GM21528 (cell line): ENCODE data around the gene OR13F1.
"Not testable (repeated sequence)": the region's sequence is repeated elsewhere in the genome, so short reads cannot be mapped to it uniquely, and the experiment has no call there.

Experiments
- ATAC-seq: cut with Tn5 transposase; IDR thresholded peaks from one replicate; pipeline ENCODE4 v1.9.1; 2021; ENCODE audit warnings: mild to moderate bottlenecking, moderate library complexity; ENCODE audit not compliant: unreplicated experiment, low FRiP score

The OR13F1 gene

GRCh38 chr9:104503963-104504362 is at the start of gene OR13F1:
Gene OR13F1 (plus strand): TSS chr9:104504263. CDS start chr9:104504263, 0 bp downstream.
- ATAC-seq, result no peak

DNA sequence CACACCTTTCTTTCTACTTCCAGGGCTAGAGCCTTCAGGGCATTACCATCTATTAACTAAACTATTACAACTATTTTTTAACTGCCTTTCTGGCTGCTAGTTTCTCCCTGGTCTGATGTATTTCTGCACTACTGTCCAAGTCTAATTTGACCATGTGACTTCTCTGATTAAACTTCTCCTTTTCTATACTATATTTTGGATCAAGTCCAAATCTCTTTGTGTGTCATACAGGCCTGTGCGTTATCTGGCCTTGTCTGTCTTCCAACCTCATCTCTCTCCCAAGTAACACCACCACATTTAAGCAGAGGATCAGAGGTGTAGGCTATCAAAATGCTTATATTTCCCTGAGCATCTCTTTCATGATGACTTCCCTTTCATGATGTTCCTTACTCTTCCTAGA is 47.2 kb upstream of the OR13F1 start:
- ATAC-seq, result no peak

- no peak for ATAC-seq
Measured at GRCh38 chr9:104463864-104464263, 40.2 kb upstream of the OR13F1 start.

DNA sequence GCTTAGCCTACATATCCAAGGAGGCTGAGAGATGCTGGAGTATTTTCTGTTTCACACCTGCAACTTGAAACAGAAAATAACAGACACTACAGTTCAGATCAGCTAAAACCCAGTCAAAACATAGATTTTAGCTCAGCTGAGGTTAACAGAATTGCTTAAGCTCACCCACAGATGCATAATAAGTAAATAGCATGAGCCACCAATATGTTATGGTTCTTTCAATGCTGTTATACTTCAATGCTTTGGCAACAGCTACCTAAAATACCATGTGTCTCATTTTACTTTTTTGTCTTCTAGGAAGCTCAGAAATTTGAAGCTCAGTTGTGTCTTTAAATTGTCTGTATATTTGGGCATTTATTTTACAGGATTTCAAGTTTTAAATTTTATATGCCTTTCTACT is 35.8 kb upstream of the OR13F1 start:
- no peak for ATAC-seq

DNA sequence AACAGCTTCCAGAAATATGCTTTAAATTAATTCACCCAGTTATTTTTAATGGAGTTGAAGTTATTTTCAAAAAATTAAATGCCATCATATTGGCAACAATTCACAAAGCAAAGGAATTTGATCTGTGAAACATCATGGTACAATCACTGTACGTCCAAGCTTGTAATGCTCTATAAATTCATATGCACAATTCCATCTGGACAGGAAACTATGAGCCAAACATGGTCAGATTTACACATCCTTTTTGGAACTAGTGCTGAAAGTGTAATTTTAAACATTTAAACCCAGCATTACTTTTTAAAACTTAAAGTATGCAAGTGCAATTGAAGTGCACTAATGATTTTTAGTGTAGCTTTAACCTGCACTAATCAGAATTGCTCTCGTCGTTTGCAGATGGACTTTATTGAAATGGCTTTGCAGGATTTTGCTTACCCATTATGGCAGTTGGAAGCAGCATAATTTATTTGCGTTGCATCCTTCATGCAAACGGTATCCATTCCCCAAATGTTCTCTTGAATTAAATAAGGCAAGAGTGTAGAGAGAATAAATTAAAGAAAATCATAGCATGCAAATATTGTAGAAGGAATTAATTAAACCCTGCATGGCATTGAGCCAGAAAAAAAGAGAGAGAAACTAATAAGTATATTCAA is 21.0 kb upstream of the OR13F1 start:
- ATAC-seq, result no peak

GRCh38 chr9:104485014-104485413 is 19.0 kb upstream of the OR13F1 start:
- ATAC-seq, result no peak

DNA sequence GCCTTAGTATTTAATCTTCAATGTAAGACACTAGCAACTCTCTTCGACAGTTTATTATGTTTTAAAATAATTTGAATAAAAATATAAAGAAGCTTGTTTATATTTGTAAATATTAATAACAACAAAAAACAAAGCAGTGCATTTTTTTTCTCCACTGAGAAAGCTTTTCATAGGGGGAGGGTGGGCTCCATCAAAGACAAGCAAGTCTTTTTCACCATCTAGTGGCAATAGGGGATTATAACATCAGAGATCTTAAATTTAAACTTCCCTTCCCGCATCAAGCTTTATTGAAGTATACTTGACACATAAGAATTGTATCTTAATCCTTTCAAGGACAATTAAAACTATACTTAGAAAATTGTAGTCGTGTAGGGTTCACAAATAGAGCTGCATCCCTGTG is 9.3 kb upstream of the OR13F1 start:
- no peak for ATAC-seq

DNA sequence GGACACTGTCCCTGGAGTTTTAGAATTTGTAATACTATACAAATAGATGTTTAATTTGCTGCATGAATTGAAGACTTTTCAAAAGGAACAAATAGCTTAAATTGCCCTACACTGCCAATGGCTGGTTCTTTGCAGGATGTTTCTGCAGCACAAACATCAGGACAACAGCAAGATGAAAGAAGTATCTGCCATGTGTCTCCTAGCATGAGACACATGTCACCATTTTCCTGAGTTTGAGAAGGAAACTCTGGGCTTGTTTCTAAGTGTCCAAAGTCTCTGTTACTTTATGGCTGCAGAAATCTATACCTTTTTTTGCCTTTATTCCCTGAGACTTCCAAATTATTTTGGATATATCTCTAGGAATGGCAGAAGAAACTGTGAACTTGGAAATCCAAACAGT is 623 bp upstream of the OR13F1 start:
- no peak for ATAC-seq

DNA sequence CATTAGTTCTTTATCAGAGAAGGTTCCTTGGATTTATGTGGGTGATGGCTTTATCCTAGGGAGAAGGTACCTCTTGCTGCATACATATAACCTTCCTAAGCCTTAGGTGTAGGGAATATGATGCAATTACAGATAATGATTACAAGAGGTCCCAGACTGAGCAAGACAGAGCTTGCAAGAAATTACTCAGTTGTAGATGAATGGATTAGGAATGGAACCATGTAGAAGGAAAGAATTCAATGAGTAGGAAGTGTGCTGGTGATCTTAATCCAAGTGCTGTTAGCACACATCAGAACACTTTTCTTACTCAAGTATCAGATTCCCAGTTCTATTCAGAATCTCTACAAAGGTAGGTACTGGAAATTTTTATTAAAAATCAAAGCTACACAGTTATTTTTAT is 2.5 kb downstream of the OR13F1 start:
- no peak for ATAC-seq

GRCh38 chr9:104514901-104515300 is 10.8 kb downstream of the OR13F1 start:
- ATAC-seq, result no peak

GRCh38 chr9:104520241-104520640 is 16.2 kb downstream of the OR13F1 start:
- ATAC-seq, result not testable (repeated sequence)

DNA sequence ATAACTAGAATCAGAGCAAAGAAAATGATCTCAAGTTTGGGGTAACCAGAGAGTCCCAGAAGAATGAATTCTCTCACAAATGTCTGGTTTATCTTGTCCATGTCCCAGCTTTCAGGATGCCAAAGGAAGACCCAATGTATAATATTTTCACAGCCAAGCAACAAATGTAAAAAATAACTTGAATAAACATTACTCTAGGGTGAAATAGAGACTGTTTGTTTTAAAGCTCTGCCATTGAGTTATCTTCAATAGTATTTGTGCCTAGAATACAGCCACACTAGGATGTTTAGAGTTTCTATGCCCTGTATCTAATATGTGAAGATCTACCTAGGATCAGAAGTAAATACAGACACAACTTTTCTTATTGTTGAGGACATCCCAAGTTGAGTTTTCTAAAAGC is 23.0 kb downstream of the OR13F1 start, which contains the start of gene OR13C4:
TSS of gene OR13C4 (minus strand) at position 101 of the 400 bp plus-strand sequence. CDS start at position 101, 0 bp downstream.
- no peak for ATAC-seq

- no peak for ATAC-seq
Measured at GRCh38 chr9:104536756-104537155, 32.7 kb downstream of the OR13F1 start, which contains the start of gene OR13C3. Gene OR13C3 (minus strand): TSS chr9:104536856. CDS start chr9:104536723, 133 bp downstream.

DNA sequence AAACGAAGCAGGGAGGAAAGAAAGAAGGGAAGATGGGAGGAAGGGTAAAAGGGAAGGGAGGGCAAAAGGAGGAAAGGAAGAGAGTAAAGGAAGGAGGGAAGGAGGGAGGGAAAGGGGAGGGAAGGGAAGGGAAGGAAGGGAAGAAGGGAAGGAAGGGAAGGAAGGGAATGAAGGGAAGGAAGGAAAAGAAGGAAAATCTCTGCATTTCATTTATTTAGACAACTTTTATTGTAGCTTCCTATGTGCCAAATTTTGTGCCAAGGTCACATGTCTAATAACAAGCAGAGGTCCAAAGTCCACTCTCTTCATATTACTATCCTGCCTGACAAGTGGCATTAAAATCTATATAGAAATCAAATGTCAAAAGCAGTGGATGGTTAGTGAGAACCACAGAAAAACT is 35.2 kb downstream of the OR13F1 start:
- no peak for ATAC-seq

- ATAC-seq, result no peak
Measured at GRCh38 chr9:104544644-104545043, 40.6 kb downstream of the OR13F1 start.

GRCh38 chr9:104553261-104553660 is 49.2 kb downstream of the OR13F1 start:
- no peak for ATAC-seq
